ENCODE results near the gene SHOC2.
A peak's percentile ranks its signal among the peaks of the same experiment; 100 is the strongest.

The SHOC2 gene

GRCh38 chr10:110919349-110919931 lies at the start of gene SHOC2:
Gene SHOC2, plus strand, starts transcription at chr10:110919604. Its CDS starts 44,755 bp downstream, at chr10:110964359.
- DNase-seq: peak; percentile 100

DNA sequence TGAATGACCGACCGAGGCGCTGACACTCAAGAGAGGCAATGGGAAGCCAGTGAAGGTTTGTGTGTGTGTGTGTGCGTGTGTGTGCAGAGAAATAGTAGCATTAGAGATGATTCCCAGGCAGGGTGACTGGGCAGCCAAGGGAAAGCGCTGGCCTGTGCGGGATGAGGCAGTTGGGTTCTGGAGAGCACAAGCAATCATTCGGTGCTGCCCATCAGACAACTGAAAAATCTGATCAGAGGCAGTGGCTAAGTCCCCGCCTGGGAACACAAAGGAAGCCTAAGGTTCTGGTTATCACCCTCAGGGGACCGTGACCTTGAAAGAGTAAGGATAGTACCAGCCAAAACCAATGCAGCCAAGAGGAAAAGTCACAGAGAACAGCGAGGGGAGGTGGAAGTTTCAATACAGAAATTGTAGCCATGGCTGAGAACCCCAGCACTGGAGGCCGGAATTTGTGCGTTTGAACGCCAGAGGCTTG lies 48.5 kb upstream of the SHOC2 start:
- DNase-seq: no peak

GRCh38 chr10:110871298-110872084 lies 47.9 kb upstream of the SHOC2 start, which contains the start of gene PDCD4:
Gene PDCD4, plus strand, starts transcription at chr10:110871928. Its CDS starts 4,100 bp downstream, at chr10:110876028.
- peak; percentile 95 for DNase-seq

DNA sequence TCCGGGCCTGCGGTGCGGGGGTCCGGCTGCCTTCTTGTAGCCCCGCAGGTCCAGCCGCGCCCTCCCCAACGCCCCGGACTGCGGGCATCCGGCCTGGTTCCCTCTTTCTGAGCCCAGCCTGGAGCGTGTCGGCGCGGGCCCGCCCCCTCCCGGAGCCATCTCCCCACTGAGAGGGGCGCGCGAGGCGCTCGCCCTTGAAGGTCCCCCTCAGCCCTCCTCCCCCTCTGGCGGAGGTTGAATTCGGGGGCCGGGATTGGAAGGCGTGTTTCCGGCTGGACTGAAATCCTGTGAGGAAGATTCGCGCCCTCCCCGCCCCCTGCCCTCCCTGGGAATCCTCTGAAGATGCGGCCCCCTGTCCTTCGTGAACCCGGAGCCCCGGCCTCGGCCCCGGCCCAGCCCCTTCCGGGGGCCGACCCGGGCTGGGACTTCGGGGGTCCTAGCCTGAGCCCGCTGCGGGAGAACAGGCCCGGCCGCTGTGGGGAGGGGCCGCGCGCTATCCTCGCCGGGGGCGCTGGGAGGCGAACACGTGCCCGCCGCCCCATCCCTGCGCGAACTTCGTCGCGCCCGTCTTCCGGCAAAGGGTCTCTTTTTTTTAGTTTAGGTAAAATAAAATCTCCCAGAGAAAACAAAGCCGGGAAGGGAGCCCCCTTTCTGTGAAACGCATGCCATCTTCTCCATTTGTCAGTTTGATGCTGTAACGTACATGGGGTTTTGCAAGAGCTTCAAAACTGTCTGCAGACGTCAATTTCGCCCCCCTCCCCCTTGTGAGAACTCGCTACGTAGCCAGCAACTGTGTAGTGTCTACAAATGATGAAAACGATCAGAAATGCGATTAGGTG lies 47.0 kb upstream of the SHOC2 start:
- peak; percentile 79 for DNase-seq

DNA sequence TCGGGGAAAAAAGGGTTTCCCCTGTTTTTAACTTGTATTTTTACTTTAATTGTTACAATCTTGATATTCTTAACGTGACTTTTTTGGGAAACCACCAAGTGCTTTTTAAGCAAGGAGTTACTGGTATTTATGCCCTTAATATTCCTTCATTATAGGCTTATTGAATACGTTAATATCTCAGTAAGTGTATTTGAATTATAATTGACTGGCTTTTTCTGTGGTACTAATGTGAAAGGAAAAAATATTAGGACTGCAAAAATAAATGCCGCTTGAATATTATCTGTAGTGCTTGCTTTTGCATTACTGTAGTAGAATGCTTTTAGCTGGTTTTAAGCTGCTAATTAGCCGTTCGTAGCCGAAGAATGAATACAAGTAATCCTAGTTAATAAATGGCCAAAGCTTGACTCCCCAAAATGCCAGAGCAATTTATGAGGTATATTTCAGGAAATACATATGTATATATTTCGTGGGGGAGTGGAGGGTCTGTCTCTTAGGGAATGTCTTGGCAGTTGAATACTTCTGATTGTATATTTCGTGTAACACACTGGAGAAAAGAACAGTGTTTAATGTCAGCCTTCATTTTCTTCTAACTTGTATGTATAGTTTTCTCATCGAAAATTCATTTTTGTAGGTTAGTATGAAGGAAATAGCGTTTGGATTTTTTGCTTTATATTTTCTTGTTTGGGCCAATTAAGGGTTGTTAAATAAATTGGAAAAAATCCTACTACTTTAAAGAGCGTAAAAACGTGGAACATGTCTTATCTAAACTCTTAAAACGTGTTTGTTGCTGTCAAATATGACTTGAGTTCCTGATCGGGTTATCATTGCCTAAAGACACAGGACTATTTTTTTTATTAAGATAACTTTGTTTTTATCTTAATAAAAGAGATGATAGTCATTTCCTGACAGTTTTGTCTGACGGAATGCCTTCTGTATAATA lies 46.1 kb upstream of the SHOC2 start:
- no peak for DNase-seq

DNA sequence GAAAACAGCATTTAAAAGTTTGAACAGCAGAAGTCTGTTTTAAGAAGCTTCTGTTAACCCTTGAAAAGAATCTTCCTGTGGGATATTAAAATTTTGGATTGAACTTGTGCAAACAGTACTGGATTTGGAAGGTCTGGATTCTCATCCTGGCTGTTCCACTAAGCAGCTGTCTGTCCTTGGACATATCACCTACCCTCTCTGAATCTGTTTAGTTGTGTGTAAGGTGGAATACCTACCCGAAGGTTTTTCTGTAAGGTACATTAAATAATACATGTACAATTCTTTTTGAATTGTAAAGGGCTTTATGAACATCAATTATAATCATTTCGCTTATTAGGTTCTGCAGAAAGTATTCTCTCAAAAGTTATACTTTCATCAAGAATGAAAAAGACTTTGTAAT lies 45.5 kb upstream of the SHOC2 start:
- DNase-seq: no peak

DNA sequence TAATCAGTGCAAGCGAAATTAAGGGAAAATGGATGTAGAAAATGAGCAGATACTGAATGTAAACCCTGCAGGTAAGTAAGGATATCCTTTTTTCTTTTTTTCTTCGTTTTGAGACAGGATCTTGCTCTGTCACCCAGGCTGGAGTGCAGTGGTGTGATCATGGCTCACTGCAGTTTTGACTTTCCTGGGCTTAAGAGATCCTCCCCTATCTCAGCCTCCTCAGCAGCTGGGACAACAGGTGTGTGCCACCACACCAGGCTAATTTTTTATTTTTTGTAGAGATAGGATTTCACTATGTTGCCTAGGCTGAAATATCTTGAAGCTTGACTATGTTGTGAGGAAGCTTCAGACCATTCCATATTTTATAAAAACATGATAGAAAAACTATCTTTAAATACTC lies 43.4 kb upstream of the SHOC2 start:
- no peak for DNase-seq

GRCh38 chr10:110876788-110877187 lies 42.6 kb upstream of the SHOC2 start:
- no peak for DNase-seq

DNA sequence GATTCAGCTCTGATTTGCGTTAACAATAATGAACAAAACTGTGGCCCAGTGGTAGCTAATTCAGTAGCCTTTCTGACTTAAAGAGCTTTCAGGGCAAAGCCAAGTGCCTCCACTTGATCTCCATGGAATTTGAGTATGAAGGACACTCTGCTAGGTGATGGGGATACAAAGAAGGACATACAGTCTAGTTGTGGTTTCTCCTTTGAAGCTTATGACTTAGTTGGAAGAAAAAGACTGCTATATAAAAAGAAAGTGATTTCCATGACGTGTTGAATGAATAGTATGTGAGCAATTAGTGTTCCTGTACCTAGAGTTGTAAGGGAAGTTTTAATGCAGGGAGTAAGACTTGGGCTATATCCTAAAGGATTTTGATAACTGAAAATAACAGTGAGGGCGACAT lies 39.4 kb upstream of the SHOC2 start:
- DNase-seq: no peak

GRCh38 chr10:110881247-110881646 lies 38.2 kb upstream of the SHOC2 start:
- no peak for DNase-seq

GRCh38 chr10:110881905-110882304 lies 37.5 kb upstream of the SHOC2 start:
- DNase-seq: no peak

DNA sequence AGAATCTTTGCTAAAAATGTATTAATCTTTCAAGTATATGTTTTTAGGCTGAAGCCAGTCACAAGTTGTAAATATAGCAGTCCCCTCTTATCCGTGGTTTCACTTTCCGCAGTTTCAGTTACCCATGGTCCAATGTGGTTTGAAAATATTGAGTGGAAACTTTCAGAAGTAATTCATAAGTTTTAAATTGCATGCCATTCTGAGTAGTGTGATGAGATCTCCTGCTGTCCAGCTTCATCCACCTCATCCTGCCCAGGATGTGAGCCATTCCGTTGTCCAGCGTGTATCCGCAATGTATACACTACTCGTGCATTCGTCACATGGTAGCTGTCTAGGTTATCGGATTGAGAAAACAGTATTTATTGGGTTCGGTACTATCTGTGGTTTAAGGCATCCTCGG lies 35.5 kb upstream of the SHOC2 start:
- DNase-seq: no peak

DNA sequence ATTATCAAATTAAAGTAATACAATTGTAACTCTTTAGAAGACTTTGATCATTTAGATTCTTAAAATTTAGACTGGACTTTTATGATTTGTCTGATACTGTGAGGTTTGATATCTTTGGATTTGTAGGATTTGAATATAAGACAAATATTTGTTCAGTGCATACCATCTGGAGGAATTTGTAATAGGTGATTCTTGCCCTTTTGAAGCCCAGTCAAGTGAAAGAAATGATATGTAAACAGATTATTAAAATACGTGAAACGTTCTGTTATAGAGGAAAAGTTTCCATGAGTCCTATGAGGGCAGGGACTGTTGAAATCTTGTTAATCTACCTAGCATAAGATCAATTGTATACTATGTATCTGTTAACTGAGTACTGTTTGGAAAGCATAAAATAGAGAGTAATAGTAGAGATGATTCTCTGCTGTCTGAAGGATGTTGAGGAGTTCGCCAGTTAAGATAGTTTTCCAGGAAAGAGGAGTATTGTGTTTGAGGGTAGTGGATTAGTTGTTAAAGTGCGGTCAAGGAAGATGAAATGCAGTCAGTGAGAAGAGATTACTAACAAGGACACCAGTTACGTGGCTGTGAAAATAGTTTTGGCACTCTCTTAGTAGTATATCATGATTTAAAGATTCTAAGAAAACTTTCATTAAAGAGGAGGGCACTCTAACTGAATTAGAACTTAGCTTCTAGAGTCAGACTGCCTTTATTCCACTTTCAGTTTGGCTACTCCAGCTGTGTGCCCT lies 33.3 kb upstream of the SHOC2 start:
- no peak for DNase-seq

DNA sequence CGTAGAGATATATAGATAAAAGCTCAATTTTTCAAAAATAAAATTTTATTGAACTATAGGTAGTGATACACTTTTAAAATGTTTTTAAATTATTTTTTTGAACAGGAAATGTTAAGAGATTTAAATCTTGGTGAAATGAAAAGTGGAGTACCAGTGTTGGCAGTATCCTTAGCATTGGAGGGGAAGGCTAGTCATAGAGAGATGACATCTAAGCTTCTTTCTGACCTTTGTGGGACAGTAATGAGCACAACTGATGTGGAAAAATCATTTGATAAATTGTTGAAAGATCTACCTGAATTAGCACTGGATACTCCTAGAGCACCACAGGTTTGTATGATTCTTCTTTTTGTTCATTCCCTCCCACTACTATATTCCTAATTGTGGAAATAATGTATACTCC lies 31.8 kb upstream of the SHOC2 start:
- DNase-seq: no peak

- DNase-seq: no peak
Observed at GRCh38 chr10:110892602-110893288, 26.7 kb upstream of the SHOC2 start.

DNA sequence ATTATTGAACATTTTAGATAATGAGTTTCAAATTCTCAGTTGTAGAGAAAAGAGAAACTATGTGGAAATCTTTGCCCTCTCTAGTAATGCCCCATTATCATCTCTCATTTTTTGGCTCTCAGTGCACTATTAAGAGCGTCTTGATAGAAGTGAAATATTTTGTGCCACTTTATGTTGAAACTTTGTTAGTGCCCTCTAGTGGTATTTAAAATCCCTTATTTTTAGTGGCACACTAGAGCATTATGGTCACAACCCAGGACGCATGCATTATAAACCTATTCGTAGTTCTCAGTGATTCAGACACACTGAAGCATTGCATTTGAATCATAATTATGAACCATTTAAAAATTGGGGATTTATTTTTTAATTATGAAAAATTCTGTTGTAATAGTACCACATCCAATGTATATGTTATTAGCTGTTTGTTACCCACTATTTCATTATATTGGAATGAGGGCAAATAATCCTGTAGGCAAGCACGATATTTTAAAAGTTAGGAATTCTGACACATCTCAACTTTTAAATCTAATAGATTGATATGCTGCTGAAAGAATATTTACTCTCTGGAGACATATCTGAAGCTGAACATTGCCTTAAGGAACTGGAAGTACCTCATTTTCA lies 25.7 kb upstream of the SHOC2 start:
- no peak for DNase-seq

GRCh38 chr10:110897184-110897583 lies 22.2 kb upstream of the SHOC2 start:
- DNase-seq: no peak

GRCh38 chr10:110898391-110898790 lies 21.0 kb upstream of the SHOC2 start:
- no peak for DNase-seq

DNA sequence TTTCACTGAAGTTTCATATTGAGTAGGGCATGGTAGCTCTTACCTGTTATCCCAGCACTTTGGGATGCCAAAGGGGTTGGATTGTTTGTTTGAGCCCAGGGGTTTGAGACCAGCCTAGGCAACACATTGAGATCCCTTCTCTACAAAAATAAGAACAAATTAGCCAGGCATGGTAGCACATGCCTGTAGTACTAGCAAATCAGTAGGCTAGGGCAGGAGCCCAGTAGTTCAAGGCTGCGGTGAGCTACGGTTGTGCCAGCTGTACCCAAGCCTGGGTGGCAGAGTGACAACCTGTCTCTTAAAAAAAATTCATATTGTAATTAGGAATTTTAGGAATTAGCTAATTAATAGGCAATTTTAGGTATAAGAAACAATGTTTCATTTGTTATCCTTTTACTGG lies 18.4 kb upstream of the SHOC2 start:
- DNase-seq: no peak
